ENCODE measurements around the gene COL4A6. TPM values are rescaled to one million over a fixed set of nuclear protein-coding genes. Genes with fewer than 3 reads are reported as not detected.

COL4A6 gene
- total RNA-seq, 2 experiments from 2014 or later = not detected

DNA sequence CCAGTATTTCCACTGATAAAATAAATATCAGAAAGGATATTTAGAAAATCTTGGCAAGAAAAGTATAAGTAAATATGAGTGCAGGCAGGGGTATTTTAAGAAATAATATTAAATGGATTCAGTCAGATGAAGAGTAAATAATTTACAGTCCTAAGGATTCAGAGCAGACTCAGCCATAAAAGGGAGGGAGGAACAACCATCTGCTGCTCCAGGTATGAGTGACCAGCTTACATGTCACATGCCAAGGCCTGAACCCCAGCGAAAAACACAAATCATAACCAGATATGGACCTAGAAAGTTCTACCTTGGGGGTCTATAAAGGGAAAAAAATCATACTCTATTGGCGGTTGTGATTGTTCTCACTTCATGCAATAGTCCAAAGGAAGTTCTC lies 166.8 kb downstream of the COL4A6 start:
- H3K79me2 ChIP-seq (ENCODE audit: insufficient read depth, low read depth, low read length) = no peaks in the 10 kb centered on the region
- no peak overlapping the region for H3K27ac ChIP-seq (ENCODE audit: low read depth, low read length, poor library complexity, severe bottlenecking)
- H3K4me1 ChIP-seq (ENCODE audit: insufficient read depth, low read length, poor library complexity, severe bottlenecking) = no peaks in the 10 kb centered on the region
- TF ChIP-seq EZH2phosphoT487 (IDR thresholded peaks at IDR 0.05; ENCODE audit: borderline replicate concordance, low read depth, low read length) = no peak
- TF ChIP-seq, protein P1, sequence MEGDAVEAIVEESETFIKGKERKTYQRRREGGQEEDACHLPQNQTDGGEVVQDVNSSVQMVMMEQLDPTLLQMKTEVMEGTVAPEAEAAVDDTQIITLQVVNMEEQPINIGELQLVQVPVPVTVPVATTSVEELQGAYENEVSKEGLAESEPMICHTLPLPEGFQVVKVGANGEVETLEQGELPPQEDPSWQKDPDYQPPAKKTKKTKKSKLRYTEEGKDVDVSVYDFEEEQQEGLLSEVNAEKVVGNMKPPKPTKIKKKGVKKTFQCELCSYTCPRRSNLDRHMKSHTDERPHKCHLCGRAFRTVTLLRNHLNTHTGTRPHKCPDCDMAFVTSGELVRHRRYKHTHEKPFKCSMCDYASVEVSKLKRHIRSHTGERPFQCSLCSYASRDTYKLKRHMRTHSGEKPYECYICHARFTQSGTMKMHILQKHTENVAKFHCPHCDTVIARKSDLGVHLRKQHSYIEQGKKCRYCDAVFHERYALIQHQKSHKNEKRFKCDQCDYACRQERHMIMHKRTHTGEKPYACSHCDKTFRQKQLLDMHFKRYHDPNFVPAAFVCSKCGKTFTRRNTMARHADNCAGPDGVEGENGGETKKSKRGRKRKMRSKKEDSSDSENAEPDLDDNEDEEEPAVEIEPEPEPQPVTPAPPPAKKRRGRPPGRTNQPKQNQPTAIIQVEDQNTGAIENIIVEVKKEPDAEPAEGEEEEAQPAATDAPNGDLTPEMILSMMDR (conservative IDR thresholded peaks at IDR 0.05; ENCODE audit: low read length) = no peak
- DNase-seq (ENCODE audit: low spot score) = no peak
- H2AFZ ChIP-seq (ENCODE audit: low read length) = no peak overlapping the region
- POLR2A ChIA-PET = interaction anchor here (0.6 kb wide), 1 partner anchor 68 kb away, joined by 3 read pairs; no protein-coding TSS in a partner anchor
- no peaks in the 10 kb centered on the region for H3K9me3 ChIP-seq (ENCODE audit: low read length)
- CTCF ChIA-PET (ENCODE audit: unreplicated experiment) = no interaction called here
- intact Hi-C loops (cut with micrococcal nuclease; ENCODE audit: unreplicated experiment) = no loop called here
- H3K4me3 ChIP-seq (ENCODE audit: low read depth, low read length, poor library complexity, severe bottlenecking) = no peak overlapping the region
- no peaks in the 10 kb centered on the region for H3K36me3 ChIP-seq (ENCODE audit: insufficient read depth, low read length)
- H4K20me1 ChIP-seq (ENCODE audit: insufficient read depth, low read length) = no peaks in the 10 kb centered on the region
- no peak overlapping the region for H3K4me2 ChIP-seq (ENCODE audit: low read length)
- BruUV-seq (replicated peaks) = no TSS peak
- no peaks in the 10 kb centered on the region for H3K9me2 ChIP-seq (ENCODE audit: insufficient read depth, low read length)

DNA sequence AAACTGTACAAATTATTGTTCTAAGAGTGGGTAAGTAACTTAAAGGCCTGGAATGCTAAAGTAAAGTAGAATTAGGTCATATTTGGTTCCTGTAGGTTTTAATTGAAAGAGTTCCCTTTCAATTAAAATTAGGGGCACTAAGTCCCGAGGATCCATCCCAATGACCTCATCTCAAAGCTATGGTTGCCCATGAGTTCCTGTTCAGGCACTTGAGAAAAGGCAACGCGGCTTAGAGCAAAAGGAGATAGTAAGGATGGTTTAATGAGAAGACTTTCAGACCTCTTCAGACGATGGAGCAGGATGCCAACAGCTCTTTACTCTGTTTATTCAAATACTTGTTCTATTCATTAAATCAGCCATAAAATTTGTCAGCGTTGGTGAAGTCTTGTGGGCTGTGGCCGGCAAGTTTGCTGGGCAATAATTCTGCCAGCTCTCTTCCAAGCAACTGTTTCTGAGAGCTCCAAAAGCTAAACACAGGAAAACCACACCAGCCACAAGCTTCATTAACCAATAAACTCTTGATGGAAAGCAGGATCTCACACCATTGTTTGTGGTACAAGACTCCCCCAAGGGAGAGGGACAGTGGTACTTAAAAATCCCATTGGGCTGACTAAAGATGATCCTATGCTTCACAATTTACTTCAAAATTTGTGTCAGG lies 167.4 kb downstream of the COL4A6 start:
- CTCF ChIA-PET (ENCODE audit: unreplicated experiment) = no interaction called here
- no peak for DNase-seq (ENCODE audit: low spot score)
- Histone ChIP-seq H3K9me2 (ENCODE audit: insufficient read depth, low read length) (no peaks in the 10 kb centered on the region), H3K4me1 (ENCODE audit: insufficient read depth, low read length, poor library complexity, severe bottlenecking) (no peaks in the 10 kb centered on the region), H3K9me3 (ENCODE audit: low read length) (no peaks in the 10 kb centered on the region), H3K27ac (ENCODE audit: low read depth, low read length, poor library complexity, severe bottlenecking) (no peak overlapping the region), H3K4me2 (ENCODE audit: low read length) (no peak overlapping the region), H4K20me1 (ENCODE audit: insufficient read depth, low read length) (no peaks in the 10 kb centered on the region), H3K4me3 (ENCODE audit: low read depth, low read length, poor library complexity, severe bottlenecking) (no peak overlapping the region), H2AFZ (ENCODE audit: low read length) (no peak overlapping the region), H3K36me3 (ENCODE audit: insufficient read depth, low read length) (no peaks in the 10 kb centered on the region), H3K79me2 (ENCODE audit: insufficient read depth, low read depth, low read length) (no peaks in the 10 kb centered on the region)
- TF ChIP-seq, protein P1 (conservative IDR thresholded peaks at IDR 0.05; ENCODE audit: low read length) = no peak
- no peak for TF ChIP-seq EZH2phosphoT487 (IDR thresholded peaks at IDR 0.05; ENCODE audit: borderline replicate concordance, low read depth, low read length)
- POLR2A ChIA-PET = no interaction called here
- intact Hi-C loops (cut with micrococcal nuclease; ENCODE audit: unreplicated experiment) = no loop called here
- BruUV-seq (replicated peaks) = no TSS peak

DNA sequence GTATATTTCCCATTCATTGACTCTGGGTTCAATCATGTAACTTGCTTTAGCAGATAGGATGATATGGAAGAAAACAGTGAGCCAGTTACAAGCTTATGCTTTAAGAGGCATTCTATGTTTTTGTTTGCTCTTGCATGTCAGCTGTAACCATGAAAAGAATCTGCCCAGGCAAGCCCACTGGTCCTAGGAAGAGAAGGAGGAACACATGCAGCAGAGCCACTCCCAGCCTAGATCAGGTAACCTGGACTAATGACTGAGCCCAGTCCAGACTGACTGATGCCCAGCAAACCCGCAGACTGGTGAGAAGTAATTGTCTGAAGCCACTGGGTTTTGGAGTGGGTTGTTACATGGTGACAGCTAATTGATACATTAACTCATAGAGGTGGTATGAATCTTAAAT lies 167.9 kb downstream of the COL4A6 start:
- Histone ChIP-seq H3K27ac (ENCODE audit: low read depth, low read length, poor library complexity, severe bottlenecking) (no peak overlapping the region), H4K20me1 (ENCODE audit: insufficient read depth, low read length) (no peaks in the 10 kb centered on the region), H3K4me2 (ENCODE audit: low read length) (no peak overlapping the region), H3K9me2 (ENCODE audit: insufficient read depth, low read length) (no peaks in the 10 kb centered on the region), H3K4me1 (ENCODE audit: insufficient read depth, low read length, poor library complexity, severe bottlenecking) (no peaks in the 10 kb centered on the region), H3K9me3 (ENCODE audit: low read length) (no peaks in the 10 kb centered on the region), H3K36me3 (ENCODE audit: insufficient read depth, low read length) (no peaks in the 10 kb centered on the region), H3K79me2 (ENCODE audit: insufficient read depth, low read depth, low read length) (no peaks in the 10 kb centered on the region), H2AFZ (ENCODE audit: low read length) (no peak overlapping the region), H3K4me3 (ENCODE audit: low read depth, low read length, poor library complexity, severe bottlenecking) (no peak overlapping the region)
- CTCF ChIA-PET (ENCODE audit: unreplicated experiment) = no interaction called here
- intact Hi-C loops (cut with micrococcal nuclease; ENCODE audit: unreplicated experiment) = no loop called here
- TF ChIP-seq, protein P1 (conservative IDR thresholded peaks at IDR 0.05; ENCODE audit: low read length) = no peak
- no peak for TF ChIP-seq EZH2phosphoT487 (IDR thresholded peaks at IDR 0.05; ENCODE audit: borderline replicate concordance, low read depth, low read length)
- POLR2A ChIA-PET = no interaction called here
- no TSS peak for BruUV-seq (replicated peaks)
- no peak for DNase-seq (ENCODE audit: low spot score)

Data from OCI-LY7 (cell line).